UCSD-AML1 (cell line): Measurements from ENCODE around the gene SWI5.
A peak's percentile ranks its signal among the peaks of the same experiment; 100 is the strongest.
"Not testable (repeated sequence)": the region's sequence is repeated elsewhere in the genome, so short reads cannot be mapped to it uniquely, and the experiment has no call there.

Source experiments
- DNase-seq: peaks from one replicate; lab custom pipeline; 2025; ENCODE audit not compliant: unreplicated experiment; lab: John Stamatoyannopoulos, UW

The SWI5 gene

GRCh38 chr9:128276008-128276573 is at the start of gene SWI5:
Gene SWI5, plus strand, starts transcription at chr9:128276276.
- peak; percentile 100 for DNase-seq

- no peak for DNase-seq
Observed at GRCh38 chr9:128226412-128226801, 49.7 kb upstream of the SWI5 start.

DNA sequence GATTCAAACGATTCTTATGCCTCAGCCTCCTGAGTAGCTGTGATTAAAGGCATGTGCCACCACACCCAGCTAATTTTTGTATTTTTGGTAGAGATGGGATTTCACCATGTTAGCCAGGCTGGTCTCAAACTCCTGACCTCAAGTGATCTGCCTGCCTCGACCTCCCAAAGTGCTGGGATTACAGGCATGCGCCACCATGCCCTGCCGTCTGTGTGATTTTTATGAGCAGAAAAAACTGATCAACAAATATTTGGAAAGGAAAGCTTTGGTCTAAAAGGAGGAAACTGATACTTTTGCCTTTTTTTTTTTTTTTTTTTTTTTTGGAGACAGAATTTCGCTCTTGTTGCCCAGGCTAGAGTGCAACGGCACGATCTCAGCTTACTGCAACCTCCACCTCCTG is 45.2 kb upstream of the SWI5 start:
- DNase-seq = not testable (repeated sequence)

DNA sequence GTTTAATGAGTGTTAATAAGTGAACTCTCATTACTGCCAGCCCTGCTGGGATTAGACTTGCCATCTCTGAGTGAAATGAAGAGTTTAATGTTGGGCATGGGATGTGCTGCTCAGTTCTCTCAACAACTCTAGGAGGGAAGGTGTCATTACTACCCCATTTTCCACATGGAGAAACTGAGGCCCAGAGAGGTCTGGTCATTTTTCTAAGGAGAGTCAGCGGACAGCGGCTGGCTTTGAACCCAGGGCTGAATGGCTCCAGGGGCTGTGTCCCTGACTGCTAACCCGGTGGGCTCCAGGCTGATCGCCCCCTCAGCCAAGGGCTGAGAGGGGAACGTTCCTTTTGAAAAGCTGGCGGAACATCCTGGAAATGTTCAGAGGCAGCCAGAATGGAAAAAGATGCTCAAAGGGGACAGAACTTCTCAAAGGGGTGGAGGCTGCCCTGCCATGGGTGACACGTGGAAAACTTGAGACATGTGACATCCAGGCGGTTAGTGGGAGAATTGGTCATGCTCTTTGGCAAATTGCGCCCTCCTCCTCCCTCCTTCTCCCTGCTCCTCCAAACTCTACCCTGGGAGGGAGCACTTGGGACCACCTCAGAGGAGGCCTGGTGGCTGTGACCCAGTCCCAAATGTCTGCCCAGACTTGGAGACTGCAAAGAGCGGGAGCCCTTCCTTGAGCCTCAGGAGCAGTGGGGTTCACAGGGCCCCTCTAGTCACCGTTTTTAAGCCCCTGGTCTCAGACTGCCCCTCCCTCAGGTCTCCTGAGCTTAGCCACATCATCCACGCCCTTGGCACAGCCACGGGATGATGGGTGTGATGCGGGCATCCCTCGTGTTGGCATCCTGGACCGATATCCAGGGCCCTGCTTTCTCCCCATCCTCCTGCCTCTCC is 44.2 kb upstream of the SWI5 start:
- DNase-seq = no peak

- DNase-seq = no peak
Observed at GRCh38 chr9:128232528-128233428, 43.3 kb upstream of the SWI5 start.

GRCh38 chr9:128233817-128234406 is 42.2 kb upstream of the SWI5 start:
- DNase-seq = no peak

DNA sequence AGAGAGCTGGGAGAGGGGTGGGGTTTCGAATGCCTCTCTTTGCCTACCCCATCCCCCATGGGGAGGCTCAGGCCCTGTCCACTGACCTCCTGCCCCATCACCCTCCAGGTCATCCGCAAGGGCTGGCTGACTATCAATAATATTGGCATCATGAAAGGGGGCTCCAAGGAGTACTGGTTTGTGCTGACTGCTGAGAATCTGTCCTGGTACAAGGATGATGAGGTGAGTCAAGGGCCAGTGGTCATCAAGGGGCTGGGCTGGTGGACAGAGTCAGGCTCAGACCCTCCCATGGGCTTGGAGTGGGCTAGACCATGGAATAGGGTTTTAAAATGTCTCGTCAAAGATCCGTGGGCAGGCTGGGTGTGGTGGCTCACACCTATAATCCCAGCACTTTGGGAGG is 34.0 kb upstream of the SWI5 start:
- no peak for DNase-seq

DNA sequence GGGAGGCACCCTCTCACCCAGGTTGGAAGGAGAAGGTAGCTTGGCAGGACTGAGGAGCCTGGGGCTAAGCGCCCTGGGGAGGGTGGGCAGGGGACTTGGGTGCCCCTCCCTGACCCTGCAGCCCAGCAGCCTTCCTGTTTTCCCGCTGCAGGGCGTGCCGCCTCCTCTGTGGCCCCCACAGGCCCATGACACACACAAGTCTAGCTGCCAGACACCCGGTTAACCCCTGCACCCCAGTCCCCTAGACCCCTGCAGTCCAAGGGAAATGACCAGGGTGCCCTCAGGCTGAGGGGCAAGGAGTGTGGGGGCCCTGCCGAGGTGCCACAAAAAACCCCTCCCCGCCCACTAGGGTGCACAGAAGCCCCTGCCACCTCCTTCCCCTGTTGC is 33.3 kb upstream of the SWI5 start:
- DNase-seq = no peak

DNA sequence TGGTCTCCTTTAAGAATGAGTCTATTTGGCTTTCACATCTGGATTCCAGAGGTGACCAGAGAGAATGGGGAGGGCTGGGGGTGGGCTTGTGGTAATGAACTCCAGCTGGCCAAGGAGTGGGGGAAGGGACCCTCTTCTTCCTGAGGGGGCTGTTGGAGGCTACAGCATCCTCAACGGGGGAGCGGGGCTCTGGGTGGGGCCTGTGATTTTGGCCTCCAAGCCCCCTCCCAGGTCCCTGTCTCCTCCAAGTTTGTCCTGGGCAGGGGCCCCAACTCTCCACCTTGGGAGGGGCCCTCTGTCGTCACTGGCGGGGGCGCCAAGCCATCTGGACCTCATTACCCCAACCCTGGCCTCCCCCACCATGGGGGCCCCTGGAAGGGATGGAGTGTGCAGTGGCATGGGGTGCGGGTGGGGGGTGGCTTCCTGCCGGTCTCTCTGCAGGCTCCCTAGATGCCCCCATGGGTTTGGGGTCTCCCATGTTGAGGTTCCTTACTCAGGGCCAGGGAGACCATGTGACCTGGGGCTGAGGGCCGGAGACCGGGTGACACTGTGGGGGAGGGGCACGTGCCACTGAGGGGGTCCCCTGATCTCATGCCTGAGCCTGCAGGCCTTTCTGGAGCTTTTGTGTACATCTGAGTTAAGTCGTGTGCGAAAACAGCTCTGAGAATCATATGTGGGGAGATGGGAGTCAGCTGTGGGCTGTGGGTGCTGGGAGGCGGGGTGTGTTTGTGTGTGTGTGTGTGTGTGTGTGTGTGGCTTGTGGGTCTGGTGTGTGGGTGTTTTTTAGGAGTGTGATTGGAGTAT is 32.7 kb upstream of the SWI5 start:
- no peak for DNase-seq

DNA sequence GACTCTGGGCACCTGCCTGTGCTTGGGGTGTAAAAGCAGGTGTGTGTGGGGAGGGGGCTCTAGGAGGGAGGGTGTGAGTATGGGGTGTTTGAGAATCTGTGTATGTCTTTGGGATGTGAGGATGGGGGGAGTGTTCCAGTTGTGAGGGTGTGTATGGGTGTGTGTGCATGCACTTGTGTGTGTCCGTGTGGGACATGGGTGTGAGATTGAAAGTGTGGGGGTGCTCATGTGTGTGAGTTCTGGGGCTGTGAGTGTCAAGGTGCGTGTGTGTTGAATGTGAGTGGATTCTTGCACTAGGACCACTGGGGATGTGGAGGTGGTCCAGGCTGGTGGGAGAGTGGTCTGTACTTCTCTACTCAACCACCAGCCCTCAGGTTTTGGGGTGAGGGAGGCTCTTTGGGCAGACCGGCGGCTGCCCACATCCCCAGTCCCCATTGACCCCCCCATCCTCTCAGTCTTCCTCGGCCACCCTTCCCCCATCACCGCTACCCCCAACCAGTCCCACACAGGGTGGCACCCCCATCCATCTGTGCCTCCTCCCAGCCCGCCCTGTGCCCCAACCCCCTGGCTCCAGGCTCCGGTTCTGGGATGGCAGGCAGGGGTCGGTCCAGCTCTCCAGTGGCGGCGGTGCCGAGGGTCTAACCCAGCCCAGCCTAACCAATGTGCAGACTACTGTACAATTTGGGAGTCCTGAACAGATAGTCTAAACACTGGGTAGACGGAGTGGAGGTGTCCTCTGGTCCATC is 31.8 kb upstream of the SWI5 start:
- no peak for DNase-seq

DNA sequence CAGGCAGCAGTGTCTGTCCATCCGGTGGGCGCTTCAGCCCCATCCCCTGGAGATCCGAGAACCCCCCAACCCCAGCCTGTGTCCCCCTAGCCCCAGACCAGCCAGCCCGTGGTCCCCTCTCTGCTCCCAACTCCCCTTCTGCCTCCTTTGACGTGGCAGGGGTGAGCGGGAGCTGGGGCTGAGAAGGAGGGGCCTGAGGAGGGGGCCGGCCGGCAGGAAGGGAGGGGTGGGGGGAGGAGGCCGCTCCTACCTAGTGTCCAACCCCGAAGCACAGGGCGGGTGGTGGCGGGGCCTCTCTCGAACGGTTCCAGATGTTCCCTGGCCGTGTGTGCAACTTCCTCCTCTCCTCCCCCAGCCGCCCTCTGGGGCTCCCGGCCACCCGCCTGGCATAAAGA is 31.2 kb upstream of the SWI5 start:
- DNase-seq = peak; percentile 86

DNA sequence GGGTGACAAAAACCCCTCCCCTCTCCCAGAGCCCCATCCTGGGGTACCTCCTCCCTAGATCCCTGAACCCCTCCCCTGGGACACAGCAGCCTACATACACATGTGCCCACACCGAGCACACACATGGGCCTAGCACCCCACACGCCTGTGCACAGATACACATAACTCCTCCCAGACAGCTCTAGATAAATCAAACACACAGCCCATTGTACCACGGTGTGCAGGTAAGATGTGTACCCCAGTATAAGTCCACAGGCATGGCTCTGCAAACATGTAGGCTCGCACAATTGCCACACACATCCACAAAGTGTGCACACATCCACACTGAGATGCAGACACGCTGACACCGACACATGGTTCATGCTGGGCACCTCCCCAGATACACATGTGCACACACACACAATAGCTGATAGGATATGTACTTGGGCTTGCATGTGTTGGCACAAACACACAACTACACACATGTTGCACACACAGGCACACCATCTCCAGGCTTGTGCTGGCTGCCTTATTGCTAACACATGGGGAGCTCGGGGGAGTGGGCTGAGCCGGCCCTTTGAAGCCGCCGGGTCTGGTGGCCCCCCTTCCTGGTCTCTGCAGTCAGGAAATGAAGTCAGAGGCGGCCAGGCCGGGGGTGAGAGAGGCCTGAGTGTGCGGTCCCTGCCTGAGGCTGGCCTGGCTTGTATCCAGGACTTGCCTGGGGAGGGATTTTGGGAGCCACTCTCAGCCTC is 30.5 kb upstream of the SWI5 start:
- DNase-seq = peak; percentile 55

- DNase-seq = no peak
Observed at GRCh38 chr9:128246471-128246870, 29.6 kb upstream of the SWI5 start.

- DNase-seq = no peak
Observed at GRCh38 chr9:128247226-128247803, 28.8 kb upstream of the SWI5 start.

GRCh38 chr9:128249558-128249907 is 26.5 kb upstream of the SWI5 start:
- DNase-seq = no peak

- no peak for DNase-seq
Observed at GRCh38 chr9:128249908-128250838, 25.9 kb upstream of the SWI5 start.

- no peak for DNase-seq
Observed at GRCh38 chr9:128250839-128251731, 25.0 kb upstream of the SWI5 start.
